K562 (cell line): ENCODE data around the gene TMEM61. TPM values are rescaled to one million over a fixed set of nuclear protein-coding genes. Genes with fewer than 3 reads are reported as not detected.

Experiments
- CC2D1A ChIP-seq: fragments of 450-650 bp; IDR thresholded peaks from 2 replicates; pipeline ENCODE4 v1.6.1; 2017; ENCODE audit warnings: mild to moderate bottlenecking
- HMGXB4 ChIP-seq: sonication (generic); formaldehyde crosslinking; IDR thresholded peaks from 2 replicates; pipeline ENCODE4 v1.8.1; 2023; ENCODE audit warnings: mild to moderate bottlenecking, missing genetic modification reagents
- POLR2G ChIP-seq: fragments of 200-400 bp; formaldehyde crosslinking; IDR thresholded peaks from 2 replicates; pipeline ENCODE4 v1.6.1; 2017; ENCODE audit warnings: low read depth, mild to moderate bottlenecking, antibody characterized with exemption, low read length, moderate library complexity
- ZNF324 ChIP-seq: fragments of 250-450 bp; sonication (Bioruptor Pico); IDR thresholded peaks from 2 replicates; pipeline ENCODE4 v1.4.0; 2020; ENCODE audit warnings: mild to moderate bottlenecking
- ZNF347 ChIP-seq: fragments of 450-650 bp; formaldehyde crosslinking; IDR thresholded peaks from 2 replicates; pipeline ENCODE4 v1.4.0; 2020; ENCODE audit warnings: low read depth, mild to moderate bottlenecking, moderate library complexity
- polyA plus RNA-seq, 8 experiments: library from polyadenylated mRNA; depleted of rRNA in 4 of 8; stranded (reverse) in 5 of 8; unstranded in 3 of 8; fragments of >200 nt; fragmentation: Nextera tagmentation in 2 of 8; fragmentation: Illumina TruSeq in 1 of 8; extraction: Ambion mirVana in 2 of 8; extraction: Trizol in 1 of 8; gene quantifications; 2 replicates each; pipeline versions ENCODE4 v1.2.1 to v1.2.3, GENCODE V29; 2011 to 2014; ENCODE audit warnings: inconsistent platforms in 1 of 8, missing spikeins in 1 of 8
- total RNA-seq, 7 experiments: library from RNA; depleted of rRNA in 6 of 7; stranded (reverse); fragments of >200 nt in 6 of 7; fragmentation: Illumina TruSeq in 2 of 7; extraction: Trizol in 2 of 7; gene quantifications; 2 replicates each; pipeline versions ENCODE4 v1.2.1 to v1.2.3, GENCODE V29; 2011 to 2021; ENCODE audit warnings: low replicate concordance in 1 of 7
- TF ChIP-seq, protein P1 (sequence below): IDR thresholded peaks from 2 replicates; pipeline ENCODE4 v1.6.1; 2011; ENCODE audit warnings: borderline replicate concordance, low read depth, mild to moderate bottlenecking, moderate library complexity, low read length; ENCODE audit not compliant: insufficient read depth, poor library complexity, severe bottlenecking

TMEM61 gene
- total and polyA plus RNA-seq, 9 of the 15 experiments (the other 6 are each of a cell fraction or from before 2014, with no cell fraction given): not detected

DNA sequence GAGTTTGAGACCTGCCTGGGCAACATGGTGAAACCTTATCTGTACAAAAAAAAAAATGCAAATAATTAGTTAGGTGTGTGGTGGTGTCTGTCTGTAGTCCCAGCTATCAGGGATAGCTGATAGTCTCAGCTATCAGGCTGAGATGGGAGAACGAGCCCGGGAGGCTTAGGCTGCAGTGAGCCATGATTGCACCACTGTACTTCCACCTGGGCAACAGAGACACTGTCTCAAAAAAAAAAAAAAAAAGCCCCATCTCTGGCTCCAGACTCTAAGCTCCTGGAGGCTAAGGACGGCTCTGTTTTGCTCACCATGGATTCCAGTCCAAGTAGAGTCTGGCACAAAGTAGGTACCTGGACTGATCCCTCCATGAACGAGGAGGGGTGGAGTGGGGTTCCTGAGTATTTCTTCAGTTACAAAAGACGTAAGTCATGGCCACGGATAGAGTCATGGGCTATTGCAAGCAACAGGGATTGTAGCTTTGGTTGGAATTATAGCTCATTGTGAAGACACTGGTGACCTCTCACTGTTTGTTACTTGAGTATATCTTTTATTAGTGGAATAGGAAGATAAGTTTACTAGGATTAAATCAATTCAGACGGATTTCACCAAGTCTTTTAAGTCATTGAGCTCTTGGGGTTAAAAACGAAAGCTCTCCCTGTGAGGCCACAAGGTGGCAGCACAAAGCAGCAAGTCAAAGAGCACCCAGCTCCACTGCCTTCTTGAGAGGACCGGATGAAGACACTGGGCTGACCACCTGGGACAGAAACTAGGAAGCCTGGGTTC is 35.6 kb upstream of the TMEM61 start (continued):
- no peak for TF ChIP-seq ZNF347 (CRISPR knock-in tag)
- TF ChIP-seq CC2D1A: 0 out of 2 replicates have a peak, but pooled peaks have one; percentile 25
- TF ChIP-seq POLR2G: no peak
- TF ChIP-seq ZNF324: no peak
- no peak for TF ChIP-seq HMGXB4 (CRISPR knock-in tag)
- TF ChIP-seq, protein P1, sequence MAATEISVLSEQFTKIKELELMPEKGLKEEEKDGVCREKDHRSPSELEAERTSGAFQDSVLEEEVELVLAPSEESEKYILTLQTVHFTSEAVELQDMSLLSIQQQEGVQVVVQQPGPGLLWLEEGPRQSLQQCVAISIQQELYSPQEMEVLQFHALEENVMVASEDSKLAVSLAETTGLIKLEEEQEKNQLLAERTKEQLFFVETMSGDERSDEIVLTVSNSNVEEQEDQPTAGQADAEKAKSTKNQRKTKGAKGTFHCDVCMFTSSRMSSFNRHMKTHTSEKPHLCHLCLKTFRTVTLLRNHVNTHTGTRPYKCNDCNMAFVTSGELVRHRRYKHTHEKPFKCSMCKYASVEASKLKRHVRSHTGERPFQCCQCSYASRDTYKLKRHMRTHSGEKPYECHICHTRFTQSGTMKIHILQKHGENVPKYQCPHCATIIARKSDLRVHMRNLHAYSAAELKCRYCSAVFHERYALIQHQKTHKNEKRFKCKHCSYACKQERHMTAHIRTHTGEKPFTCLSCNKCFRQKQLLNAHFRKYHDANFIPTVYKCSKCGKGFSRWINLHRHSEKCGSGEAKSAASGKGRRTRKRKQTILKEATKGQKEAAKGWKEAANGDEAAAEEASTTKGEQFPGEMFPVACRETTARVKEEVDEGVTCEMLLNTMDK: peak; percentile 68
